Coronary artery (tissue), 2 donors: ENCODE measurements around the gene GRPEL1.

Experiments
- DNase-seq: peaks from one replicate; pipeline ENCODE4 v3.0.0-alpha.2; 2017; ENCODE audit warnings: low spot score
- H3K27ac ChIP-seq, 2 donors: fragments of 200-600 bp; sonication (generic); one replicate each; pipeline ENCODE4 v1.5.1; 2016 to 2019
- H3K4me3 ChIP-seq: fragments of 200-600 bp; sonication (generic); 2 replicates; pipeline ENCODE4 v1.5.1; 2016; ENCODE audit warnings: mild to moderate bottlenecking, moderate library complexity
- CTCF ChIP-seq: fragments of 200-600 bp; sonication (generic); IDR thresholded peaks from one replicate; pipeline ENCODE4 v1.5.1; 2019; ENCODE audit warnings: antibody characterized with exemption

The GRPEL1 gene

GRCh38 chr4:7018281-7018680 lies 49.6 kb downstream of the GRPEL1 start:
- H3K27ac ChIP-seq = no peak overlapping the region

GRCh38 chr4:7017446-7018048 lies 50.3 kb downstream of the GRPEL1 start:
- no peak overlapping the region for H3K4me3 ChIP-seq
- no peak for DNase-seq
- no peak overlapping the region for H3K27ac ChIP-seq
- no peak for TF ChIP-seq CTCF

More at GRCh38 chr4:7018281-7018680, 49.6 kb downstream of the GRPEL1 start:
- TF ChIP-seq CTCF = no peak
- H3K4me3 ChIP-seq = no peak overlapping the region
- DNase-seq = no peak

- Histone ChIP-seq H3K4me3 (no peak overlapping the region), H3K27ac (no peak overlapping the region)
- DNase-seq = no peak
- no peak for TF ChIP-seq CTCF
Measured at GRCh38 chr4:7016512-7016911, 51.4 kb downstream of the GRPEL1 start.

GRCh38 chr4:7016086-7016485 lies 51.8 kb downstream of the GRPEL1 start:
- H3K27ac ChIP-seq = no peak overlapping the region
- no peak overlapping the region for H3K4me3 ChIP-seq
- DNase-seq = no peak
- no peak for TF ChIP-seq CTCF

- Histone ChIP-seq H3K27ac (no peak overlapping the region), H3K4me3 (no peak overlapping the region)
- DNase-seq = no peak
- no peak for TF ChIP-seq CTCF
Measured at GRCh38 chr4:7015383-7016035, 52.4 kb downstream of the GRPEL1 start.

GRCh38 chr4:7014815-7015214 lies 53.0 kb downstream of the GRPEL1 start:
- H3K4me3 ChIP-seq = no peak overlapping the region
- no peak for TF ChIP-seq CTCF
- no peak overlapping the region for H3K27ac ChIP-seq
- DNase-seq = no peak

GRCh38 chr4:7013175-7013574 lies 54.7 kb downstream of the GRPEL1 start:
- no peak for DNase-seq
- TF ChIP-seq CTCF = no peak

More at GRCh38 chr4:7013175-7013574, 54.7 kb downstream of the GRPEL1 start:
- H3K27ac ChIP-seq = no peak overlapping the region
- H3K4me3 ChIP-seq = no peak overlapping the region
